ENCODE results near the gene ITPRIP.

ITPRIP gene

DNA sequence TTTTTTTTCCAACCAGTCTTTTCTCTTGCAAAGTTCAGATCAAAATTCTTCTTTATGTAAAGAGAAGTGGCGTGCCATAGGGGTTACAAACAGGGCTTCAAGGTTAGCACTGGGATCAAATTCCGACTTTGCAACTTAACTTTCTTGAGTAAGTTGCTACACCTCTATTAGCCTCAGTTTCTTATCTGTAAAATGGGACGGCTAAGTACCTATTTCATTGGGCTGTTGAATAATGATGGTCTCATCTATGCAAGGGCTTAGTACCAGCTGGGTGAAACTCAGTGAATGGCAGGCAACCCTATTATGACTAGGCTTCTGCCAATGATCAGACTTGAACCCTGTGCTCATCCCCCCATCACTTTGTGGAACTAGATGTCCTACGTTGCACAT is 33.9 kb downstream of the ITPRIP start:
- TF ChIP-seq, protein P1, sequence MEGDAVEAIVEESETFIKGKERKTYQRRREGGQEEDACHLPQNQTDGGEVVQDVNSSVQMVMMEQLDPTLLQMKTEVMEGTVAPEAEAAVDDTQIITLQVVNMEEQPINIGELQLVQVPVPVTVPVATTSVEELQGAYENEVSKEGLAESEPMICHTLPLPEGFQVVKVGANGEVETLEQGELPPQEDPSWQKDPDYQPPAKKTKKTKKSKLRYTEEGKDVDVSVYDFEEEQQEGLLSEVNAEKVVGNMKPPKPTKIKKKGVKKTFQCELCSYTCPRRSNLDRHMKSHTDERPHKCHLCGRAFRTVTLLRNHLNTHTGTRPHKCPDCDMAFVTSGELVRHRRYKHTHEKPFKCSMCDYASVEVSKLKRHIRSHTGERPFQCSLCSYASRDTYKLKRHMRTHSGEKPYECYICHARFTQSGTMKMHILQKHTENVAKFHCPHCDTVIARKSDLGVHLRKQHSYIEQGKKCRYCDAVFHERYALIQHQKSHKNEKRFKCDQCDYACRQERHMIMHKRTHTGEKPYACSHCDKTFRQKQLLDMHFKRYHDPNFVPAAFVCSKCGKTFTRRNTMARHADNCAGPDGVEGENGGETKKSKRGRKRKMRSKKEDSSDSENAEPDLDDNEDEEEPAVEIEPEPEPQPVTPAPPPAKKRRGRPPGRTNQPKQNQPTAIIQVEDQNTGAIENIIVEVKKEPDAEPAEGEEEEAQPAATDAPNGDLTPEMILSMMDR (IDR thresholded peaks at IDR 0.05; ENCODE audit: low read depth, low read length), result no peak
- no peak overlapping the region for H3K4me3 ChIP-seq (ENCODE audit: low read depth, low read length)

DNA sequence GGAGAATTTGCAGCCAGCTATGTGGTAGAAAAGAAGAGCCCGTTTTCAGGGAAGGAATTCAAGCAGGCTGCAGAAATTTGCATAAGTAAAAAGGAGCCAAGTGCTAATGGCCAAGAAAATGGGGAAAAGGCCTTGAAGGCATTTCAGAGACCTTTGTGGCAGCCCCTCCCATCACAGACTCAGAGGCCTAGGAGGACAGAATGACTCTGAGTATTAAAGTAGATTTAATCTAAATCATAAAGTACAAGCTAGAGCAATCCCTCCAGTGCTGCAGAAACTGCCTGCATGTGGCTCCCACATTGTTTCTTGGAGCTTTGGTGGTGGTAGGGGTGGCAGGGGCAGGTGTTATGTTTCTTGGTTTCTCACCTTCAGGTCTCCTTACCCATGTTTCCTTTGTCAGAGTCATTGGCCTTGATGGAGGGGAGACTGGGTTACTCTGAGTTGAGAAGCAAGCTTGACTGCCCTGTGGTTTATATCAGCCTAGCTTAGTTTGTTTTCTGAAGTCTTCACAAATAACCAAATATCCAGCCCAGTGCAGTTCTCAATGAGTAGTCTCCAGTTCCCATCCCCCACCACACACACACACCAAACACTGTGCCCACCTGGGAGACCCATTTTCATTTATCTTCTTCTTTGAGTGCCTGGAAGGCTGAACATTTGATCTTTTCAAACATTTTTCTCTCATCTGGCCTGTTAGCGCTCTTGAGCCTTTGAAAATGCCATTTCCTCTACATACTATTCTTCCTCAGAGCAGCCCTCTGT is 34.5 kb downstream of the ITPRIP start:
- no peak overlapping the region for H3K4me3 ChIP-seq (ENCODE audit: low read depth, low read length)
- TF ChIP-seq, protein P1 (IDR thresholded peaks at IDR 0.05; ENCODE audit: low read depth, low read length), result no peak

DNA sequence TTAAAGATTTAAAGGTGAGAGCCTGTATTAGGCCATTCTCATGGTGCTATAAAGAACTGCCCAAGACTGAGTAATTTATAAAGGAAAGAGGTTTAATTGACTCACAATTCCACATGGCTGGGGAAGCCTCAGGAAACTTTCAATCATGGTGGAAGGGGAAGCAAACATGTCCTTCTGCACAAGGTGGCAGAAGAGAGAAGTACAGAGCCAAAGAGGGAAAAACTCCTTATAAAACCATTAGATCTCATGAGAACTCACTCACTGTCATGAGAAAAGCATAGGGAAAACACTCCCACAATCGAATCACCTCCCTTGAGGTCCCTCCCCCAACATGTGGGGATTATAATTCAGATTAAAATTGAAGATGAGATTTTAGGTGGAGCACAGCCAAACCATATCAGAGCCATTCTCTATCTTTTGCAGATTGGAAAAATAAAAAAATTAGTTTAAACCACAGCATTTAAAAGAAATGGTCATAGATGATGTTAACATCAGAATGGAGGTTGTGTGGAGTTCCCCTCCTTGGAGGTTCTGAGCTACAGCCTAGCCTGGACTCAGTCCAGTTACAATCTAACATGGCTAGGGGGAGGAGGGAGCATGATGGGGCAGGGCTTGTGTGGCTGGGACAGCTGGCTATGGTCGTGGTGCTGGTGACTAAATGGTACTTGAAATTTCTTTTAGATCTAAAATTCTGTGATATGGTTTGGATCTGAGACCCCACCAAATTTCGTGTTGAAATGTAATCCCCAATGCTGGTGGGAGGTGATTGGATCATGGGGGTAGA is 36.2 kb downstream of the ITPRIP start:
- no peak overlapping the region for H3K4me3 ChIP-seq (ENCODE audit: low read depth, low read length)
- TF ChIP-seq, protein P1 (IDR thresholded peaks at IDR 0.05; ENCODE audit: low read depth, low read length), result no peak

DNA sequence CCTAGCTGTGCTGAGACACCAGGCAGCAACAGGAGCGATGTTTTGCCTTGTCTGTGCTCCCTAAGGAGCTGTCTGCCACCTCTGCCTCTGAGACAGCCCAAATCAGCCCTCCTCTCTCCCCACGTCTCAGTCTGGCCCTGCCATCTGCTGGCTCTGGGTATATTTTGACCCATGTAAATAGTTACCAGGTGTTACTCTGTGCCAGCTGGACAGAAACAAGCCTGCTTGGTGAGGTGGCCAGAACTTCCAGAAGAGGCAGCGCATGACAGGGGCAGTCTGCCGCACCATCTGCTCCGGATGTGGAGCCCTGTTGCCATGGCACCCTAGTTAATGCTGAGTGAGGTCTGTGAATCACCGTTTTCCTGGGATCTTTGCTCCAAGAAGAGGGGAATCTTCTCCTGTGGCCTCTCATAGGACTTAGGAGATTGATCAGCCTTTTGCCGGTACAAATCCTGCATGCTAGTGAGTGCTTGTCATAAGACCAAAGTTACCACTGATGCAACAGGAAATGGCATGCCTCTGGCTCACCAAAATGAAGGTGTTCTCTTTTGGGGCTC is 37.5 kb downstream of the ITPRIP start:
- TF ChIP-seq, protein P1 (IDR thresholded peaks at IDR 0.05; ENCODE audit: low read depth, low read length), result no peak
- peak overlapping the region; percentile 38 for H3K4me3 ChIP-seq (ENCODE audit: low read depth, low read length)

DNA sequence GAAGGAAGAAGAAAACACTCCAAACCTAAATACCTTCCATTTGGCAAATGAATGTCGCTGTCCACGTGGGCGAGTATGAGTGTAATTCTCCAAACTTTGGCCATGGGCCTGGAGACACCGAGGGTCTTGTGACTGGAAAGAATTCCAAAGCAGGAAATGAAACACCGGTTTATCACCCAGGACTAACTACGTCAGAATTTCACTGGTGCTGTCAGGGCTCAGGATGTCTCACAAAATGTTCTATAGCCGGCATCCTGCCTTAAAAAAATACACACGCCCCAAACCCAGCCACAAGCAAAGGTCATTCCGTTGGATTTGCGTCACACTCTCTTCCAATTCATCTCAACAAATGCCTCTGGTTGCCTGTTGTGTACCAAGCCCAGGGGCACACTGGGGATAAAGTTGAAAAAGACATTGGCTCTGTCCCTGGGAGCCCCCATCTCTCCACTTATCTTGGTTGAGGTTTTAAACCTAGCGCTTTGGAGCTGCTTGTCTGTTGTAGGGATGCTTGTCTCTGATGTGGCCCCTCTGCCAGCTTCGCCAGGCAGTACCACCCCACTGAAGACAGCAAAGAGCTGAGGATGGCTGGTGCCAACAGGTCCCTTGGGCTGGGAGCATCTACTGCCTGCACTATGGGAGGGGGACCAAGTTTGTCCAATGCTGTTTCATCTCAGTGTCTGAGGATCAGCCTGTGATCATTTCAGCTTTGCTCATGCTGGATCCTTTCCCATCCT is 38.1 kb downstream of the ITPRIP start:
- TF ChIP-seq, protein P1 (IDR thresholded peaks at IDR 0.05; ENCODE audit: low read depth, low read length), result no peak
- H3K4me3 ChIP-seq (ENCODE audit: low read depth, low read length), result peak overlapping the region; percentile 38

DNA sequence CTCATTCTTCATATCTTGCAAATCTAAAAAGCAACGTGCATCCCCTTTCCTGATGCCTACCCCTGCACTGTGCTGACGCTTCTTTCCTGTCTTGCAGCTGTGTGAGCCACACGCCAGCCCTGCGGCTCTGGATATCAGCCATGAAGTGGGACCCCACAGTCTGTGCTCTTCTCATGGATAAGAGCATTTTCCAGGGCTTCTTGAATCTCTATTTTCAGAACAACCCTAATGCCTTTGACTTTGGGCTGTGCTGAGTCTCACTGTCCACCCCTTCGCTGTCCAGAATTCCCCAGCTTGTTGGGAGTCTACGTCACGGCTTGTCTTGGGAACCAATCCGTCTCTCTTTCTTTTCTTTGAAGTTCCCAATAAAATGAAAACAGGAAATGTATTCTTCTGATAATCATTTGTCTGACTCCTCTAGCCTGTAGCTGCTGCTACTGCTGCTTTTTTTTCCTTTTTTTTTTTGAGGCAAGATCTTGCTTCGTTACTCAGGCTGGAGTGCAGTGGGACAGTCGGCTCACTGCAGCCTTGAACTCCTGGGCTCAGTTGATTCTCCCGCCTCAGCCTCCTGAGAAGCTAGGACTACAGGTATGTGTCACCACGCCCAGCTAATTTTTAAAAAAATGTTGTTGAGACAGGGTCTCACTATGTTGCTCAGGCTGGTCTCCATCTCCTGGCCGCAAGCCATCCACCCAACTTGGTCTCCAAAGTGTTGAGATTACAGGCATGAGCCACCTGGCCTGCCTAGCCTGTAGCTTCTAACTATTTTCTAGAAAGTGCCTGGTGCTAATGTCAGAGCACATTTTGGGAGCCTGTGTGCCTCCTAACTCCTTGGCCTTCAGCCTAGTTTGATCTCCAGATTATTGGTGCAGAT is 39.0 kb downstream of the ITPRIP start:
- TF ChIP-seq, protein P1 (IDR thresholded peaks at IDR 0.05; ENCODE audit: low read depth, low read length), result no peak
- H3K4me3 ChIP-seq (ENCODE audit: low read depth, low read length), result peak overlapping the region; percentile 38
